GM13976 (cell line): ENCODE measurements around the gene CIT.

Experiments used
- DNase-seq: peaks from one replicate; pipeline ENCODE4 v3.0.0; 2012; ENCODE audit warnings: low spot score
- CTCF ChIP-seq: IDR thresholded peaks from 2 replicates; pipeline ENCODE4 v1.5.1; 2012; ENCODE audit warnings: borderline replicate concordance, mild to moderate bottlenecking; ENCODE audit not compliant: insufficient read depth; ENCODE audit errors: extremely low read depth, missing control alignments, control extremely low read depth
- in situ Hi-C: fragments of 300-500 bp; cut with MboI; formaldehyde crosslinking; loops from one replicate; pipeline ENCODE4 v1.12.0; 2022; ENCODE audit warnings: low sequenced_read_pairs, mixed read lengths, inconsistent platforms; ENCODE audit not compliant: unreplicated experiment

The CIT gene

GRCh38 chr12:119802472-119802871 is 74.6 kb downstream of the CIT start:
- no peak for DNase-seq
- in situ Hi-C loops: no loop called here
- TF ChIP-seq CTCF: no peak

DNA sequence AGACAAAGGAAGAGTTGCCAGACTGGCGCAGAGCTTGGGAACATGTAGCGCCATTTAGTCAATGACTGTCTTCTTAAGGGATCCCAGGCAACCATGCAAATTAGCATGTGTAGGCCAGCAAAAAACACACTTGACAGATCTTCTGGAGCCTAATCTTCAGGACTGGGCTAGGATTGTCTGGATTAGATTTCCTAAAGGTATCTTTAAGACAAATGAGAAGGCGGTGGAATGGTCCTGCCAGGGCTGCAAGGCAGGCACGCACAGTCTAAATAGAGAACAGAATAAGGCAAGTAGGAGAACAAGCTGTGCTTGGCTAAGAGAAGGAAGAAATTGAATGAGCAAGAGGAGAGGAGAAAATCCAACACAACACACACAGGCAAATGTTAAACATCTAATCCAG is 80.0 kb downstream of the CIT start:
- in situ Hi-C loops: no loop called here

GRCh38 chr12:119796292-119796691 is 80.8 kb downstream of the CIT start:
- TF ChIP-seq CTCF: no peak
- in situ Hi-C loops: no loop called here
- DNase-seq: no peak

More for the DNA sequence above, 80.0 kb downstream of the CIT start:
- no peak for DNase-seq
- TF ChIP-seq CTCF: no peak

DNA sequence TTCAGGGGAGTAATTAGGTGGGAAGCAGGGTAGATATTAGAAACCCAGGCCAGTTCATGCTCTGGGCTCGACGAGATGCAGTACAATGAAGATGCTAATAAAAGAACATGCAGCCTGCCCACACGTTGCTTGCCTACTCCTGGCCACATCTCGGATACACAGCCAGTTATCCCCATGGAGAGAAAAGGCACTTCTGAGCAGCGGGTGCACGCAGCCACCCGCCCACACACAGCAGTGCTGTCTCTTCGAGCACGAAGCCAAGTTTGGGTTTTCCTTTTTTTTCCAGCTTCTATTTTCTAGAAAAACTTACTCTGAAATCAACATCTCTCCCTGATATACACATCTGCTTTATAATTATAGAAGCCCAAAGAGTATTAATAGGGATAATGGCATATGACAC is 85.7 kb downstream of the CIT start:
- in situ Hi-C loops: no loop called here
- no peak for TF ChIP-seq CTCF
- no peak for DNase-seq

DNA sequence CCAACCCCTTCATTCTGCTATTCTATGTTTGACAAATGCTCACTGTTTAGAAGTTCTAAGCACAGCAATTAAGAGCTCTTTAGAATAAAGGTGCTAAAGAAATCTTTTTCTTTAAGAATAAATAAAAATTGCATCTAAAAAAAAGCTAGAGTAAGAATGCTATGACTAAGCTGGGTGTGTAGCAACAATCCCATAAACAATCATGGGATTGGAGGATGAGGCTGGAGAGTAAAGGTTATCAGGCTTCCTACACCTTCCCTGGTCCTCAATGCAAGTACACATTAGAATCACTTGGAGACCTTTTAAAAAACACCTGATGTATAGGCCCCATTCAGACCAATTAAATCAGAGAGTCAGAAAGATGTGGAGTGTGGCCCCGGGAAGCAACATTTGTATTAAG is 88.3 kb downstream of the CIT start:
- in situ Hi-C loops: no loop called here
- no peak for TF ChIP-seq CTCF
- no peak for DNase-seq

- DNase-seq: no peak
- in situ Hi-C loops: no loop called here
- TF ChIP-seq CTCF: no peak
These were observed 90.6 kb downstream of the CIT start for GRCh38 chr12:119786539-119786938.

DNA sequence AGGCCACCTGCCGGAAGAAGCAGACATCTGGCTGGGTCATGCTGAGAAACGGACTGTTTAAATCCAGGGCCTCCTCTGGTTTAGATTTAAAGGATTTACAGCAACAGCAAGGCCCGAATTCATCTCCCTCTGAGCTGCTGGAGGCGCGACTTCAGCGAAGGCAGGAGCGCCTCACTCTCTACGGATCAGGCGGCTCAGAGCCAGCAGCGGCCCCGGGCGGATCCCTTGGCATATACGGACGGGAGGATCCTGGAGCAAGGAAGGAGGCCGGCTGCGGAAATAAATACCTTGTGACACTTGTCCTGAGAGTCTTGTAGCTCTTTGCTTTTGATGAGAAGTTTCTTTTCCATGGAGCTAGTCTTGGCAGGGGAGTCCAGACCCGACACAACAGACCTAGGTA is 92.4 kb downstream of the CIT start:
- DNase-seq: no peak
- TF ChIP-seq CTCF: no peak
- in situ Hi-C loops: no loop called here
